Skeletal muscle tissue (tissue), 5 donors: ENCODE measurements around the gene TCHH. TPM values are rescaled to one million over a fixed set of nuclear protein-coding genes. Genes with fewer than 3 reads are reported as not detected.

Experiments
- H3K27ac ChIP-seq: one replicate; pipeline ENCODE4 v1.7.0; 2013; ENCODE audit warnings: mild to moderate bottlenecking, low read depth, low read length, inconsistent platforms
- H3K27me3 ChIP-seq, 3 donors: one replicate each; pipeline ENCODE4 v1.7.0; 2013; ENCODE audit warnings: low read length in 3 of 3; ENCODE audit not compliant: control insufficient read depth in 3 of 3, insufficient read depth in 3 of 3
- H3K36me3 ChIP-seq, 3 donors: one replicate each; pipeline ENCODE4 v1.7.0; 2013; ENCODE audit warnings: low read length in 3 of 3; ENCODE audit not compliant: control insufficient read depth in 3 of 3, insufficient read depth in 3 of 3
- H3K4me1 ChIP-seq, 3 donors: one replicate each; pipeline ENCODE4 v1.7.0; 2013; ENCODE audit warnings: low read length in 3 of 3, mild to moderate bottlenecking in 3 of 3; ENCODE audit not compliant: control insufficient read depth in 3 of 3, insufficient read depth in 3 of 3
- H3K4me3 ChIP-seq, 3 donors: one replicate each; pipeline ENCODE4 v1.7.0; 2013; ENCODE audit warnings: low read length in 3 of 3
- H3K9ac ChIP-seq, 3 donors: one replicate each; pipeline ENCODE4 v1.7.0; 2013; ENCODE audit warnings: low read length in 3 of 3, mild to moderate bottlenecking in 3 of 3, moderate library complexity in 2 of 3, low read depth in 1 of 3
- H3K9me3 ChIP-seq, 3 donors: one replicate each; pipeline ENCODE4 v1.7.0; 2013; ENCODE audit warnings: low read length in 3 of 3; ENCODE audit not compliant: control insufficient read depth in 3 of 3
- small RNA-seq: library from RNA; depleted of rRNA; stranded (forward); fragments of <200 nt; gene quantifications from one replicate; pipeline ENCODE3, GENCODE V24; 2014
- total RNA-seq: library from RNA; depleted of rRNA; stranded (reverse); fragments of >200 nt; gene quantifications from one replicate; pipeline ENCODE4 v1.2.3, GENCODE V29; 2014
- donor health status: Osteomylitis.

Gene TCHH
- total RNA-seq, 1 donor from 2014 or later = not detected

DNA sequence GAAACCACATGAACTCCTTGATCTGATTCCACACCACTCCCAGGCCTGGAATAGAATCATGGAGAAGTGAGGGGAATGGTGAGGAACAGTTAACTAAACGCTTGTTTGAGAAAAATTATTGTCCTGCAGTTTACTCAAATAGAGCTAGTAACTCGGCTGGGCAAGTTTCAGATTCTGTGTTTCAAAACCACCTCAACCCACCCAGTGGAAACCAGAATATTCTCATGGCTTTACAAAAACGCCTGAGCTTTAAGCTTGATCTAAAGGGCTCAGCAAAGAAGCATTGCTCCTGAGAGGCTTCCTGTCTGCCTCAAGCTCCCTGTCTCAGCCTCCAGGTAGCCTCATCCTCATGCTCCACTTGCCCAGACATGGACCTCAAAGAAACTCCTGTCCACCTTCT lies 42.9 kb downstream of the TCHH start:
- Histone ChIP-seq H3K27me3 (peaks cover 0 to 20% (median 6%) of the 10 kb centered on the region in 3 donors), H3K27ac (no peak overlapping the region), H3K9me3 (no peaks in the 10 kb centered on the region), H3K4me3 (no peak overlapping the region), H3K4me1 (no peaks in the 10 kb centered on the region), H3K36me3 (no peaks in the 10 kb centered on the region), H3K9ac (no peak overlapping the region)

DNA sequence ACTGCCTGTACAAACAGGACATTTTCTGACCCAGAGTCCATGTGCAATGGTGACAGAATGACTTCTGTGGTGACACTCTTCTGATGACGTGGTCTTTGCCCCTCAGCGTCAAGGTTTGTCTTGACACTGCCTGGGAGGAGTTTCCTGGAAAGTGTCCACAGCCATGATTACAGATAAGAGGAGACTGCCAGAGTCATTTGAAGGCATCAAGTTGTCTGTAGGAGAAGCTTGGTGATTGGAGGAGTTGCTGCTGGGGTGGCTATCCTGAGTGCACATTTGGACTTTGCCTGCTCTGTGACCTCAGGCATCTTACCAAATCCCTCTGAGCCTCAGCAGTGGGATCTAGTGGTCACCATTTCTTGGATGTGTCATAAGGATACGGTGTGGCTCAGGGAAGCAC lies 44.1 kb downstream of the TCHH start:
- Histone ChIP-seq H3K4me1 (no peaks in the 10 kb centered on the region), H3K4me3 (no peak overlapping the region), H3K9me3 (no peaks in the 10 kb centered on the region), H3K27me3 (peaks cover 0 to 20% (median 6%) of the 10 kb centered on the region in 3 donors), H3K9ac (no peak overlapping the region), H3K27ac (no peak overlapping the region), H3K36me3 (no peaks in the 10 kb centered on the region)

DNA sequence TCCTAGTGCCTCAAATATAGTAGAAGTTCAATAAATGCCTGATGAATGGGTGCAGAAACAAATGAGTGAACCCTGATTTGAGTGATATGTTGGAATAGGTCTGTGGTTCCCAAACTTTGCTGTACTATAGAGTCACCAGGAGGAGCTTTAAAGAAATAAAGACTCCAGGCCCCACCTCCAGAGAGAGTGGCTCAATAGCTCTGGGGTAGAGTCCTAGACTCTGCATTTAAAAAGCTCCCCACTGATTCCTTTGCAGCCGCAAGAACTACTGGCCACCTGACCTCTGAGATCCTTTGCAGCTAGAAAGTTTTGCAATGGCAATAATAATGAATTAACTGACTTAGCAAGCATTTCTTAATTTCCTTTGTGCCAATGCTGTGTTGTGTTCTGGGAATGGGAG lies 47.3 kb downstream of the TCHH start:
- Histone ChIP-seq H3K27ac (no peak overlapping the region), H3K36me3 (no peaks in the 10 kb centered on the region), H3K27me3 (peaks cover 0 to 16% (median 2%) of the 10 kb centered on the region in 3 donors), H3K4me1 (no peaks in the 10 kb centered on the region), H3K9me3 (no peaks in the 10 kb centered on the region), H3K4me3 (no peak overlapping the region), H3K9ac (no peak overlapping the region)

DNA sequence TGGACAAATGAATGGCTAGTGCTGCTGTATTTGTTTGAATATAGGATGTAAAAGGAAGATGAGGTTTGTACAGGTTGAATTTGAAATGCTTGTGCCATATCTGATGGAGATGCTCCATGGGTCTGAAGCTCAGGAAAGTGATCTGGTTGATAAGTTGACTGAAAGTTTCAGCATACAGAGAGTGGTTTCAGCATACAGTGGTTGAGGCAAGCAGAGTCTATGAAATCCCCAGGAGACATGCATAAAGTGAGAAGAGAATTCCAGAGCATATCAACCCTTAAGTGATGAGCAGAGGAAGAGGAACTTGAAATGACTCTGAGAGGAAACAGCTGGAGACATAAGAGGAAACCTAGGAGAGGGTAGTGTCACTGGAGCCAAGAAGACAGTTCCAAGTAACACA lies 48.1 kb downstream of the TCHH start:
- H3K4me3 ChIP-seq = no peak overlapping the region
- no peaks in the 10 kb centered on the region for H3K9me3 ChIP-seq
- H3K4me1 ChIP-seq = no peaks in the 10 kb centered on the region
- H3K27me3 ChIP-seq = peaks cover 0 to 12% (median 0%) of the 10 kb centered on the region in 3 donors
- no peak overlapping the region for H3K27ac ChIP-seq
- H3K9ac ChIP-seq = no peak overlapping the region
- no peaks in the 10 kb centered on the region for H3K36me3 ChIP-seq

DNA sequence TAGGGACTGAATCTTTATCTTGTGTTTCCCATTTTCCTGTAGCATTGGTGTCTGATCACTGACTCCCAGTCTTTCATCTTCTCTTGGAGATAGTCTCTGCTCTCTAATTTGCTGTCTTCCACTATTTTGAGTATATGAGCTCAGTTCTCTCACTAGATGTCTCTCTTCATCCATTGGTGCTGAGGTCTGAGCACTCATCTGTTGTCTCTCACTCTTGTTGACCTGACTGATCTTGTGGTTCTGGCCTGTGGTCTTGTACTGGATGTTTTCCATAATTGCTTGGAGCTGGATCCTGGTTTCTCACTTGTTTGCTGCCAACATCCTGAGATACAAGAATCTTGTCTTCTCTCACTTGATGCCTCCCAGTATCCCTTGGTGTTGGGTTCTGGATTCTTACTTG lies 53.3 kb downstream of the TCHH start:
- H3K36me3 ChIP-seq = no peaks in the 10 kb centered on the region
- H3K27me3 ChIP-seq = peaks cover 0 to 8% (median 0%) of the 10 kb centered on the region in 3 donors
- no peaks in the 10 kb centered on the region for H3K4me1 ChIP-seq
- no peak overlapping the region for H3K4me3 ChIP-seq
- H3K9ac ChIP-seq = no peak overlapping the region
- no peak overlapping the region for H3K27ac ChIP-seq
- no peaks in the 10 kb centered on the region for H3K9me3 ChIP-seq

Small RNAs within 50 kb of the gene (small RNA-seq; reads per million reads assigned to genes)
- not detected for gene SPTLC1P4

Other genes with a start within 250 kb of the TCHH start
- 8.4 TPM for gene THEM4, start 205.9 kb downstream of the TCHH start, total RNA-seq
- gene S100A10, start 121.6 kb downstream of the TCHH start, total RNA-seq = 43.8 TPM
- gene S100A11, start 78.4 kb downstream of the TCHH start, total RNA-seq = 10.4 TPM
- gene TCHHL1, start 26.4 kb downstream of the TCHH start, total RNA-seq = not detected
- gene RPTN, start 43.8 kb upstream of the TCHH start, total RNA-seq = not detected
- not detected for gene HRNR, start 108.7 kb upstream of the TCHH start, total RNA-seq
- under 0.01 TPM for gene FLG, start 209.8 kb upstream of the TCHH start, total RNA-seq
- gene FLG2, start 244.6 kb upstream of the TCHH start, total RNA-seq = not detected